H1 (cell line): ENCODE data around the gene PTPN7. TPM values are rescaled to one million over a fixed set of nuclear protein-coding genes. Genes with fewer than 3 reads are reported as not detected.

Experiments used
- CTCF ChIA-PET: fragments of 300-600 bp; sonication (Branson Sonifier 250); formaldehyde crosslinking; loops from one replicate; lab custom pipeline; 2021; ENCODE audit not compliant: partially characterized antibody; lab: Charles Lee
- POLR2A ChIA-PET: fragments of 300-600 bp; sonication (Branson Sonifier 250); formaldehyde crosslinking; loops from one replicate; lab custom pipeline; 2021; ENCODE audit warnings: inconsistent platforms; ENCODE audit not compliant: partially characterized antibody; lab: Charles Lee
- DNase-seq, 2 experiments: peaks; one replicate each; pipeline versions ENCODE4 v3.0.0 to v3.0.0-alpha.2; 2010 to 2022; ENCODE audit warnings: low spot score in 2 of 2, low read depth in 1 of 2, mixed read lengths in 1 of 2
- FAIRE-seq: peaks from 2 replicates; lab custom pipeline; 2011; peaks lifted over from hg19 to GRCh38; lab: Jason Lieb, UNC
- H2AFZ ChIP-seq: 2 replicates; pipeline ENCODE4 v1.8.1; 2012; ENCODE audit warnings: low read length, inconsistent platforms
- H2AK5ac ChIP-seq: 2 replicates; pipeline ENCODE4 v1.6.1; 2013; ENCODE audit warnings: low read depth, low read length
- H2BK120ac ChIP-seq: replicated peaks from 2 replicates; pipeline ENCODE3; 2013; ENCODE audit warnings: low read depth, low read length, inconsistent platforms
- H2BK12ac ChIP-seq: 2 replicates; pipeline ENCODE4 v1.6.1; 2013; ENCODE audit warnings: low read depth, low read length
- H2BK15ac ChIP-seq: 2 replicates; pipeline ENCODE4 v1.6.1; 2013; ENCODE audit warnings: low read length
- H2BK20ac ChIP-seq: 2 replicates; pipeline ENCODE4 v1.6.1; 2013; ENCODE audit warnings: low read length
- H2BK5ac ChIP-seq: 2 replicates; pipeline ENCODE4 v1.6.1; 2013; ENCODE audit warnings: low read depth, low read length
- H3K14ac ChIP-seq: 2 replicates; pipeline ENCODE4 v1.6.1; 2013; ENCODE audit warnings: inconsistent platforms; ENCODE audit not compliant: insufficient read length
- H3K18ac ChIP-seq: 2 replicates; pipeline ENCODE4 v1.6.1; 2013; ENCODE audit warnings: low read length; ENCODE audit errors: extremely low read depth
- H3K23ac ChIP-seq: 2 replicates; pipeline ENCODE4 v1.6.1; 2013; ENCODE audit warnings: inconsistent platforms; ENCODE audit not compliant: insufficient read length
- H3K23me2 ChIP-seq: 2 replicates; pipeline ENCODE4 v1.6.1; 2013; ENCODE audit warnings: low read depth, low read length
- H3K27ac ChIP-seq: 2 replicates; pipeline ENCODE4 v1.6.1; 2011; ENCODE audit warnings: low read depth, low read length, inconsistent platforms
- H3K27me3 ChIP-seq, 4 experiments: replicated peaks in 1 of 4; 1 replicate in 1 of 4; 2 replicates in 3 of 4; pipeline versions ENCODE4 v1.6.1 to v1.8.1; 2011 to 2013; ENCODE audit warnings: low read length in 3 of 4, mild to moderate bottlenecking in 3 of 4, inconsistent platforms in 2 of 4, mixed read lengths in 2 of 4, moderate library complexity in 1 of 4; ENCODE audit not compliant: control insufficient read depth in 3 of 4, insufficient read depth in 3 of 4; ENCODE audit errors: extremely low read depth in 1 of 4
- H3K36me3 ChIP-seq, 4 experiments: 2 replicates each; pipeline versions ENCODE4 v1.6.1 to v1.8.1; 2011 to 2013; ENCODE audit warnings: mild to moderate bottlenecking in 4 of 4, low read length in 3 of 4, moderate library complexity in 2 of 4, control low read depth in 1 of 4, inconsistent platforms in 1 of 4; ENCODE audit not compliant: insufficient read depth in 4 of 4, control insufficient read depth in 2 of 4
- H3K4ac ChIP-seq: replicated peaks from 2 replicates; pipeline ENCODE3; 2013; ENCODE audit warnings: low read length, low read depth, mixed read lengths, inconsistent platforms; ENCODE audit not compliant: insufficient read length
- H3K4me1 ChIP-seq, 4 experiments: replicated peaks in 1 of 4; 1 replicate in 1 of 4; 2 replicates in 3 of 4; pipeline versions ENCODE4 v1.6.1 to v1.8.1; 2011 to 2013; ENCODE audit warnings: low read length in 3 of 4, inconsistent platforms in 2 of 4, mixed read lengths in 1 of 4; ENCODE audit not compliant: insufficient read depth in 4 of 4, control insufficient read depth in 3 of 4
- H3K4me2 ChIP-seq, 2 experiments: 2 replicates each; pipeline versions ENCODE4 v1.6.1 to v1.8.1; 2011 to 2013; ENCODE audit warnings: low read depth in 2 of 2, low read length in 2 of 2, control low read depth in 1 of 2, inconsistent platforms in 1 of 2, mild to moderate bottlenecking in 1 of 2; ENCODE audit not compliant: insufficient read depth in 1 of 2
- H3K4me3 ChIP-seq, 4 experiments: fragments of 200-600, 300-600 bp in 1 of 4; sonication (generic), shearing (Covaris generic), sonication (Bioruptor Twin) in 1 of 4; 2 replicates each; pipeline versions ENCODE4 v1.5.1 to v1.8.1; 2011 to 2016; ENCODE audit warnings: low read length in 4 of 4, low read depth in 3 of 4, control low read depth in 2 of 4, inconsistent platforms in 2 of 4, mild to moderate bottlenecking in 2 of 4, mixed read lengths in 1 of 4, moderate library complexity in 1 of 4; ENCODE audit not compliant: insufficient read depth in 2 of 4; ENCODE audit errors: extremely low read depth in 1 of 4
- H3K56ac ChIP-seq: replicated peaks from 2 replicates; pipeline ENCODE3; 2013; ENCODE audit warnings: low read depth, mild to moderate bottlenecking, mixed read lengths, low read length, inconsistent platforms; ENCODE audit not compliant: insufficient read length
- H3K79me1 ChIP-seq: 2 replicates; pipeline ENCODE4 v1.6.1; 2013; ENCODE audit warnings: low read depth, low read length, control low read depth
- H3K79me2 ChIP-seq, 2 experiments: 2 replicates each; pipeline versions ENCODE4 v1.6.1 to v1.8.1; 2012 to 2013; ENCODE audit warnings: low read length in 2 of 2, mild to moderate bottlenecking in 2 of 2, inconsistent platforms in 1 of 2; ENCODE audit not compliant: insufficient read depth in 2 of 2, control insufficient read depth in 1 of 2
- H3K9ac ChIP-seq, 4 experiments: replicated peaks in 1 of 4; 1 replicate in 1 of 4; 2 replicates in 3 of 4; pipeline versions ENCODE4 v1.6.1 to v1.8.1; 2011 to 2013; ENCODE audit warnings: low read depth in 3 of 4, low read length in 3 of 4, control low read depth in 2 of 4, mild to moderate bottlenecking in 2 of 4, moderate library complexity in 2 of 4, inconsistent platforms in 1 of 4; ENCODE audit errors: extremely low read depth in 1 of 4
- H3K9me3 ChIP-seq, 2 experiments: 2 replicates each; pipeline versions ENCODE4 v1.6.1 to v1.8.1; 2012 to 2013; ENCODE audit warnings: mild to moderate bottlenecking in 2 of 2, moderate library complexity in 2 of 2, control low read depth in 1 of 2, inconsistent platforms in 1 of 2, low read depth in 1 of 2, low read length in 1 of 2, mixed read lengths in 1 of 2; ENCODE audit not compliant: insufficient read depth in 2 of 2
- H4K20me1 ChIP-seq, 2 experiments: replicated peaks in 1 of 2; 2 replicates each; pipeline versions ENCODE3 to v1.8.1; 2011 to 2013; ENCODE audit warnings: inconsistent platforms in 2 of 2, low read length in 2 of 2, mild to moderate bottlenecking in 1 of 2; ENCODE audit not compliant: insufficient read depth in 2 of 2, control insufficient read depth in 1 of 2
- H4K5ac ChIP-seq: 2 replicates; pipeline ENCODE4 v1.6.1; 2013; ENCODE audit warnings: low read length, low read depth, mixed read lengths, inconsistent platforms; ENCODE audit not compliant: insufficient read length
- H4K8ac ChIP-seq: 2 replicates; pipeline ENCODE4 v1.8.0; 2013; ENCODE audit warnings: mild to moderate bottlenecking, moderate library complexity, low read length, inconsistent platforms; ENCODE audit not compliant: insufficient read depth; ENCODE audit errors: extremely low read depth
- H4K91ac ChIP-seq: replicated peaks from 2 replicates; pipeline ENCODE3; 2013; ENCODE audit warnings: low read length, mixed read lengths, inconsistent platforms; ENCODE audit not compliant: insufficient read length
- ASH2L ChIP-seq: fragments of 200-600, 300-600 bp; sonication (generic); IDR thresholded peaks from one replicate; pipeline ENCODE4 v1.7.1; 2017; ENCODE audit warnings: low read length
- ATF3 ChIP-seq: IDR thresholded peaks from 2 replicates; pipeline ENCODE4 v1.6.1; 2011; ENCODE audit warnings: low read depth, mild to moderate bottlenecking, low read length; ENCODE audit not compliant: insufficient read depth
- EGR1 ChIP-seq: IDR thresholded peaks from 2 replicates; pipeline ENCODE4 v1.6.1; 2011; ENCODE audit warnings: low read depth, low read length, borderline replicate concordance
- KDM5A ChIP-seq: fragments of 200-600 bp; IDR thresholded peaks from 2 replicates; pipeline ENCODE4 v1.7.1; 2012; ENCODE audit warnings: mild to moderate bottlenecking, low read length, inconsistent platforms, mixed read lengths
- RBBP5 ChIP-seq: IDR thresholded peaks from 2 replicates; pipeline ENCODE4 v1.7.1; 2012; ENCODE audit warnings: low read depth, mild to moderate bottlenecking, inconsistent platforms, low read length, moderate library complexity, borderline replicate concordance
- TBP ChIP-seq: IDR thresholded peaks from 2 replicates; pipeline ENCODE4 v1.6.1; 2011; ENCODE audit warnings: low read depth, low read length, improper control_type of control experiment
- TEAD4 ChIP-seq: IDR thresholded peaks from 2 replicates; pipeline ENCODE4 v1.6.1; 2012; ENCODE audit warnings: low read depth, low read length, inconsistent platforms, mixed read lengths
- WGBS, 2 experiments: shearing (Covaris generic) in 1 of 2; methylation state at CpG; one replicate each; pipeline versions ENCODE4 v1.1.6 to v1.1.7; 2013 to 2015; ENCODE audit warnings: low lambda C conversion rate in 2 of 2, mixed read lengths in 2 of 2, inconsistent platforms in 1 of 2, low coverage in 1 of 2, missing lambda C conversion rate in 1 of 2; ENCODE audit not compliant: insufficient replicate concordance in 2 of 2, insufficient coverage in 1 of 2, insufficient read length in 1 of 2; ENCODE audit errors: extremely low coverage in 1 of 2, missing lambda C conversion rate in 1 of 2; 5-methylcytosine and 5-hydroxymethylcytosine counted together
- polyA plus RNA-seq, 7 experiments: library from polyadenylated mRNA; depleted of rRNA in 3 of 7; stranded (reverse) in 5 of 7; unstranded in 2 of 7; fragments of >200 nt in 5 of 7; fragments of 200-250 nt in 2 of 7; gene quantifications; 1 replicate in 5 of 7; 2 replicates in 1 of 7; 4 replicates in 1 of 7; pipeline versions ENCODE4 v1.2.1 to v1.2.3, GENCODE V29; 2011 to 2013; ENCODE audit warnings: missing spikeins in 2 of 7, mixed read lengths in 2 of 7
- total RNA-seq: library from RNA; stranded (reverse); fragmentation: NEBNext Ultra II Directional; extraction: Animal tissue kit (Norgen Biotek cat#: 25700); gene quantifications from 2 replicates; pipeline ENCODE4 v1.2.1, GENCODE V29; 2021
- TF ChIP-seq, protein P1 (sequence below): IDR thresholded peaks from 2 replicates; pipeline ENCODE4 v1.6.1; 2012; ENCODE audit warnings: inconsistent platforms
- TF ChIP-seq, protein P2 (sequence below): IDR thresholded peaks from 2 replicates; pipeline ENCODE4 v1.6.1; 2012; ENCODE audit warnings: low read length, inconsistent platforms

The PTPN7 gene
- total and polyA plus RNA-seq, 2 of the 8 experiments (the other 6 are each of a cell fraction or from before 2014, with no cell fraction given) = 0.20 TPM; not detected in 1

DNA sequence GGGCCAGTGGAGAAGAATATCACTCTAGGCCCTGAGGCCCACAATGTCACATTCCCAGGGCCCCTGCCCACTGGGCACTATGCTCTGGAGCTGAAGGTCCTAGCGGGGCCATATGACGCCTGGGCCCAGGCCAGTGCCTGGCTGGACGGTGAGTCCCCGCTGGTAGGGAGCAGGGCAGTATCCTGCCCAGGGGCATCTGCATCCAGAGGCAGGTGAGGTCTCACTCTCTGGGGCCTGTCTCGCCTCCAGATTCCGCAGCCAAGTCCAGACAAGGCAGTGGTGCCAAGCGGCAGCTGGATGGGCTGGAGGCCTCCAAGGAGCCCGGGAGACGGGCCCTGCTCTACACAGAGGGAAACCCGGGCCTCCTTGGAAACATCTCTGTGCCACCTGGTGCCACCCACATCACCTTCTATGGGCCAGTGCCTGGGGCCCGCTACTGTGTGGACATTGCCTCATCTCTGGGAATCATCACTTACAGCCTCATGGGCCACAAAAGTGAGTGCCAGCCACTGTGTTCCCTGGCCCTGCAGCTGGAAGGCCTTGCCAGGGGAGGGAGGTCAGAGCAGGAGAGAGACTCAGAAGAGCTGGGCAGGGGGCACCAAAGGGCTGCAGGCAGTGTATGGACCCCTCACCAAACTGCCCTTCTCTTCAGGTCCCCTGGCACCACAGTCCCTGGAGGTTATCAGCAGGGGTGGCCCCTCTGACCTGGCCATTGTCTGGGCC lies 11.1 kb upstream of the PTPN7 start:
- CTCF ChIA-PET = interaction anchor here (1.5 to 10.1 kb wide), 3 partner anchors 12 to 16 kb away, joined by 3 to 77 read pairs (median 6); no protein-coding TSS in a partner anchor
- no peak for TF ChIP-seq TBP
- TF ChIP-seq ATF3 = no peak
- TF ChIP-seq RBBP5 = no peak
- TF ChIP-seq TEAD4 = no peak
- no peak for TF ChIP-seq ASH2L
- TF ChIP-seq EGR1 = no peak
- TF ChIP-seq, protein P1, sequence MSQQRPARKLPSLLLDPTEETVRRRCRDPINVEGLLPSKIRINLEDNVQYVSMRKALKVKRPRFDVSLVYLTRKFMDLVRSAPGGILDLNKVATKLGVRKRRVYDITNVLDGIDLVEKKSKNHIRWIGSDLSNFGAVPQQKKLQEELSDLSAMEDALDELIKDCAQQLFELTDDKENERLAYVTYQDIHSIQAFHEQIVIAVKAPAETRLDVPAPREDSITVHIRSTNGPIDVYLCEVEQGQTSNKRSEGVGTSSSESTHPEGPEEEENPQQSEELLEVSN = no peak
- TF ChIP-seq, protein P2, sequence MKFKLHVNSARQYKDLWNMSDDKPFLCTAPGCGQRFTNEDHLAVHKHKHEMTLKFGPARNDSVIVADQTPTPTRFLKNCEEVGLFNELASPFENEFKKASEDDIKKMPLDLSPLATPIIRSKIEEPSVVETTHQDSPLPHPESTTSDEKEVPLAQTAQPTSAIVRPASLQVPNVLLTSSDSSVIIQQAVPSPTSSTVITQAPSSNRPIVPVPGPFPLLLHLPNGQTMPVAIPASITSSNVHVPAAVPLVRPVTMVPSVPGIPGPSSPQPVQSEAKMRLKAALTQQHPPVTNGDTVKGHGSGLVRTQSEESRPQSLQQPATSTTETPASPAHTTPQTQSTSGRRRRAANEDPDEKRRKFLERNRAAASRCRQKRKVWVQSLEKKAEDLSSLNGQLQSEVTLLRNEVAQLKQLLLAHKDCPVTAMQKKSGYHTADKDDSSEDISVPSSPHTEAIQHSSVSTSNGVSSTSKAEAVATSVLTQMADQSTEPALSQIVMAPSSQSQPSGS = no peak
- no peak for TF ChIP-seq KDM5A

More for the DNA sequence above, 11.1 kb upstream of the PTPN7 start:
- H3K4me1 ChIP-seq = peaks cover 0 to 3% (median 0%) of the 10 kb centered on the region in 4 experiments; a peak in 1 of 7 replicates
- no peak overlapping the region for H3K23ac ChIP-seq
- no peaks in the 10 kb centered on the region for H4K20me1 ChIP-seq
- POLR2A ChIA-PET = interaction anchor here (0.8 kb wide), 1 partner anchor 27 kb away, joined by 3 read pairs; the partner anchor contains the start of gene ARL8A
- no peaks in the 10 kb centered on the region for H3K36me3 ChIP-seq
- H2AK5ac ChIP-seq = 0 out of 2 replicates have a peak overlapping the region, but pooled peaks have one; percentile 53
- H3K23me2 ChIP-seq = no peaks in the 10 kb centered on the region
- no peak overlapping the region for H3K4ac ChIP-seq
- DNase-seq (no peak), FAIRE-seq (no peak)
- no peaks in the 10 kb centered on the region for H3K79me1 ChIP-seq
- H3K4me3 ChIP-seq = no peak overlapping the region
- no peak overlapping the region for H2BK120ac ChIP-seq
- H4K8ac ChIP-seq = no peak overlapping the region
- no peak overlapping the region for H3K9ac ChIP-seq
- H3K56ac ChIP-seq = no peak overlapping the region
- no peaks in the 10 kb centered on the region for H3K9me3 ChIP-seq
- no peaks in the 10 kb centered on the region for H3K79me2 ChIP-seq
- no peak overlapping the region for H3K14ac ChIP-seq
- no peak overlapping the region for H2BK15ac ChIP-seq
- H4K5ac ChIP-seq = no peak overlapping the region
- no peak overlapping the region for H2AFZ ChIP-seq
- no peak overlapping the region for H3K27ac ChIP-seq
- no peak overlapping the region for H2BK12ac ChIP-seq
- no peak overlapping the region; the same call in 1 of the 2 replicates for H2BK5ac ChIP-seq
- H2BK20ac ChIP-seq = no peak overlapping the region
- no peak overlapping the region for H3K4me2 ChIP-seq
- no peak overlapping the region for H3K18ac ChIP-seq
- H4K91ac ChIP-seq = no peak overlapping the region
- no peaks in the 10 kb centered on the region for H3K27me3 ChIP-seq
- 97% methylated on average over 11 of the region's 11 CpGs; no CpG with 5 or more reads in 1 of the 2 experiments for WGBS, 2 experiments
